Brain microvascular endothelial cell (primary cell): ENCODE measurements around the gene CTNNA3.

Source experiments
- DNase-seq: peaks from one replicate; pipeline ENCODE4 v3.0.0-alpha.2; 2020
- H3K27ac ChIP-seq: fragments of 250-450 bp; sonication (Bioruptor Pico); 2 replicates; pipeline ENCODE4 v1.5.1; 2020; ENCODE audit warnings: mild to moderate bottlenecking, moderate library complexity
- H3K27me3 ChIP-seq: fragments of 250-450 bp; sonication (Bioruptor Pico); replicated peaks from 2 replicates; pipeline ENCODE4 v1.5.1; 2020; ENCODE audit warnings: mild to moderate bottlenecking
- H3K36me3 ChIP-seq: fragments of 250-450 bp; sonication (Bioruptor Pico); replicated peaks from 2 replicates; pipeline ENCODE4 v1.5.1; 2020; ENCODE audit warnings: mild to moderate bottlenecking
- H3K4me3 ChIP-seq: 2 replicates; pipeline ENCODE4 v1.5.1; 2011; ENCODE audit warnings: low read depth, mild to moderate bottlenecking, control low read depth, low read length, moderate library complexity
- CTCF ChIP-seq: IDR thresholded peaks from 2 replicates; pipeline ENCODE4 v1.5.1; 2011; ENCODE audit warnings: low read depth, mild to moderate bottlenecking, moderate library complexity, low read length, control low read depth, inconsistent platforms; ENCODE audit errors: missing control alignments
- in situ Hi-C: cut with HindIII; loops from 2 replicates; pipeline ENCODE4 v1.10.0; 2017; ENCODE audit warnings: low sequenced_read_pairs, low pct_ligation_motif_present

CTNNA3 gene

GRCh38 chr10:66772548-66773471 lies 923.2 kb downstream of the CTNNA3 start:
- no peaks in the 10 kb centered on the region for H3K36me3 ChIP-seq
- DNase-seq, result no peak
- H3K4me3 ChIP-seq, result no peak overlapping the region
- no peak for TF ChIP-seq CTCF
- no peaks in the 10 kb centered on the region for H3K27me3 ChIP-seq
- in situ Hi-C loops, result no loop called here
- H3K27ac ChIP-seq, result no peak overlapping the region

- no peak for TF ChIP-seq CTCF
- in situ Hi-C loops, result no loop called here
- H3K36me3 ChIP-seq, result no peaks in the 10 kb centered on the region
Observed at GRCh38 chr10:66767707-66768106, 928.3 kb downstream of the CTNNA3 start.

GRCh38 chr10:66762218-66762729 lies 933.7 kb downstream of the CTNNA3 start:
- Histone ChIP-seq H3K4me3 (no peak overlapping the region), H3K36me3 (no peaks in the 10 kb centered on the region), H3K27me3 (no peaks in the 10 kb centered on the region), H3K27ac (no peak overlapping the region)
- TF ChIP-seq CTCF, result no peak
- no peak for DNase-seq
- in situ Hi-C loops, result no loop called here

More at GRCh38 chr10:66767707-66768106, 928.3 kb downstream of the CTNNA3 start:
- Histone ChIP-seq H3K27ac (no peak overlapping the region), H3K27me3 (no peaks in the 10 kb centered on the region), H3K4me3 (no peak overlapping the region)
- DNase-seq, result no peak

- in situ Hi-C loops, result no loop called here
- no peak for DNase-seq
- Histone ChIP-seq H3K4me3 (no peak overlapping the region), H3K27ac (no peak overlapping the region), H3K36me3 (no peaks in the 10 kb centered on the region), H3K27me3 (no peaks in the 10 kb centered on the region)
- TF ChIP-seq CTCF, result no peak
Observed at GRCh38 chr10:66760941-66761340, 935.1 kb downstream of the CTNNA3 start.

GRCh38 chr10:66755474-66755873 lies 940.5 kb downstream of the CTNNA3 start:
- no peaks in the 10 kb centered on the region for H3K27me3 ChIP-seq
- H3K4me3 ChIP-seq, result no peak overlapping the region
- no peaks in the 10 kb centered on the region for H3K36me3 ChIP-seq
- no peak for DNase-seq
- in situ Hi-C loops, result no loop called here
- no peak overlapping the region for H3K27ac ChIP-seq
- no peak for TF ChIP-seq CTCF
